Stimulated activated naive CD8-positive, alpha-beta T cell treated with anti-CD3 and anti-CD28 coated beads, Interleukin-15, Interleukin-2, amounts not matched to agents 100 U/mL and 50 U/mL, for 24 hours (primary cell): ENCODE data around the gene SFXN3.
A peak's percentile ranks its signal among the peaks of the same experiment; 100 is the strongest.

ENCODE experiments used
- ATAC-seq: fragments of 150-1000 bp; cut with Tn5 transposase; one replicate; pipeline ENCODE4 v1.10.0; 2021
- DNase-seq: peaks from one replicate; pipeline ENCODE4 v3.0.0; 2021

Gene SFXN3

GRCh38 chr10:101000127-101000914 lies 30.7 kb upstream of the SFXN3 start:
- ATAC-seq (no peak), DNase-seq (no peak)

GRCh38 chr10:101000915-101001658 lies 29.9 kb upstream of the SFXN3 start:
- no peak for DNase-seq
- ATAC-seq = no peak

- ATAC-seq = no peak
- DNase-seq = no peak
Observed at GRCh38 chr10:101001659-101002035, 29.4 kb upstream of the SFXN3 start.

DNA sequence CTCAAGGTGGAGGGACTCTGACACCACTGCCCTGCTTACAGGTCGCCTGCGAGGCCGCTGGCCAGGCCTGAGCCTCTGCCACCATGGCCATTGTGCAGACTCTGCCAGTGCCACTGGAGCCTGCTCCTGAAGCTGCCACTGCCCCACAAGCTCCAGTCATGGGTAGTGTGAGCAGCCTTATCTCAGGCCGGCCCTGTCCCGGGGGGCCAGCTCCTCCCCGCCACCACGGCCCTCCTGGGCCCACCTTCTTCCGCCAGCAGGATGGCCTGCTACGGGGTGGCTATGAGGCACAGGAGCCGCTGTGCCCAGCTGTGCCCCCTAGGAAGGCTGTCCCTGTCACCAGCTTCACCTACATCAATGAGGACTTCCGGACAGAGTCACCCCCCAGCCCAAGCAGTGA lies 28.6 kb upstream of the SFXN3 start:
- DNase-seq = no peak

DNA sequence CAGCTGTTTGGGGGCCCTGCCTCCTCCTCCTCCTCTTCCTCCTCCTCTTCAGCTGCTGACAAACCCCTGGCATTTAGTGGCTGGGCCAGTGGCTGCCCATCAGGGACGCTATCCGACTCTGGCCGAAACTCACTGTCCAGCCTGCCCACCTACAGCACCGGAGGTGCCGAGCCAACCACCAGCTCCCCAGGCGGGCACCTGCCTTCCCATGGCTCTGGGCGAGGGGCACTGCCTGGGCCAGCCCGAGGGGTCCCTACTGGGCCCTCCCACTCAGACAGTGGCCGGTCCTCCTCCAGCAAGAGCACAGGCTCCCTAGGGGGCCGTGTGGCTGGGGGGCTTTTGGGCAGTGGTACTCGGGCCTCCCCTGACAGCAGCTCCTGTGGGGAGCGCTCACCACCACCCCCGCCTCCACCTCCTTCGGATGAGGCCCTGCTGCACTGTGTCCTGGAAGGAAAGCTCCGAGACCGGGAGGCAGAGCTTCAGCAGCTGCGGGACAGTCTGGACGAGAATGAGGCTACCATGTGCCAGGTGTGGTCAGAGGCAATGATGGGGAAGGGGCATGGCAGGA lies 27.3 kb upstream of the SFXN3 start:
- DNase-seq = no peak
- no peak for ATAC-seq

More for the DNA sequence above, 28.6 kb upstream of the SFXN3 start:
- ATAC-seq = no peak

- ATAC-seq (no peak), DNase-seq (no peak)
Observed at GRCh38 chr10:101005361-101005760, 25.7 kb upstream of the SFXN3 start.

DNA sequence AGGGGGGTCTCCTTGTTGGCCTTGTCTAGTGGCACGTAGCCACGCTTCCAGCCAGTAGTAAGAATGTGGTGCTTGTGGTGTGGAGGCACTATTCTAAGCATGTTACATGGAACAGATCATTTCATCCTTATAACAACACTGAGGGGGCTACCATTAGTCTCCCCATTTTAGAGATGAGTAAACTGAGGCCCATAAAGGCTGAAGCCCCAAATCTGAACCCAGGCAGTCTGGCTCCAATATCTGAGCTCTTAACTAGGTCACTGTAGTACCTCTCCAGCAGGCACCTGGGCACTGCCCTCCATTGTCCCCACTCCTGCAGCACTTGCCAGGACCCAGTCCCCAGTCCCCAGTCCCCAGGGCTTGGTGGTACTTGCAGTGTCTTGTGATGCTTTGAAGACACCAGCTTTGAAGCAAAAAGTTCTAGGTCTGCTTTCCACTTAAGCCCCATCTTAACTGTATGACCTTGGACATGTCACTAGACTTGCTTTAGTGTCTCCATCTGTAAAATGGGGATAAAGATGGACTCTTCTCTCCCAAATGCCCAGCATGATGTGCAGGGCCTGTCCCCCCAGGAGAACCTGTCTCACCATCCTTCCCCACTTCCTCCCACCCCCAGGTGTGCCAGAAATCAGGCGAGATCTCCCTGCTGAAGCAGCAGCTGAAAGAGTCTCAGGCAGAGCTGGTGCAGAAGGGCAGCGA lies 25.0 kb upstream of the SFXN3 start:
- no peak for DNase-seq

GRCh38 chr10:101006593-101007098 lies 24.4 kb upstream of the SFXN3 start:
- DNase-seq (no peak), ATAC-seq (no peak)

More for the DNA sequence above, 25.0 kb upstream of the SFXN3 start:
- no peak for ATAC-seq

DNA sequence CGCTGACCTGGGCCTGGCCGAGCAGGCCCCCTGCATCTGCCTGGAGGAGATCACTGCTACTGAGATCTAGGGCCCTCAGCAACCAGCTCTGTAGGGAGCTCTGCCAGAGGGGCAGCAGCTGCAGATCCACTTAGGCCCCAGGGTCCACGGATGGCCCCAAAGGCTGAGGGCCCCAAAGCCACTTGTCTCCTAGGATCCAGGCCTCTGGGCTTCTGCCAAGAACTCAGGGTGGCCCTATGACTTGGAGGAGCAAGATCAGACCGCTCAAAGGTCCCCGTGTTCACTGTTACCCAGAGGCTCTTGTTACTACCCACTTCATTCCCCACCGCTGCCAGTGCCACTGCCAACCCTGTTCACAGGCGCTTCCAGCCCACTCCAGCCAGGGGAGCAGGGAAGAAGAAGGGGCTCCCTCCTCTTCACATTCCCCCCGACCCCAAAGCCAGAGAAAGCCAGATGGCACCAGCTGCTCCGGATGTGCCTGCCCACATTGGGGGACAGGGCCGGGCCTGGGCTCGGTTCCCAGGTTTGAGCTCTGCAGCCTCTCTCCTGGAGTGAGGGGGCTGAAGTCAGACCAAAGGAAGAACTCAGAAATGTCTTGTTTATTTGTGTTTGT lies 23.8 kb upstream of the SFXN3 start:
- DNase-seq = no peak
- ATAC-seq = no peak

DNA sequence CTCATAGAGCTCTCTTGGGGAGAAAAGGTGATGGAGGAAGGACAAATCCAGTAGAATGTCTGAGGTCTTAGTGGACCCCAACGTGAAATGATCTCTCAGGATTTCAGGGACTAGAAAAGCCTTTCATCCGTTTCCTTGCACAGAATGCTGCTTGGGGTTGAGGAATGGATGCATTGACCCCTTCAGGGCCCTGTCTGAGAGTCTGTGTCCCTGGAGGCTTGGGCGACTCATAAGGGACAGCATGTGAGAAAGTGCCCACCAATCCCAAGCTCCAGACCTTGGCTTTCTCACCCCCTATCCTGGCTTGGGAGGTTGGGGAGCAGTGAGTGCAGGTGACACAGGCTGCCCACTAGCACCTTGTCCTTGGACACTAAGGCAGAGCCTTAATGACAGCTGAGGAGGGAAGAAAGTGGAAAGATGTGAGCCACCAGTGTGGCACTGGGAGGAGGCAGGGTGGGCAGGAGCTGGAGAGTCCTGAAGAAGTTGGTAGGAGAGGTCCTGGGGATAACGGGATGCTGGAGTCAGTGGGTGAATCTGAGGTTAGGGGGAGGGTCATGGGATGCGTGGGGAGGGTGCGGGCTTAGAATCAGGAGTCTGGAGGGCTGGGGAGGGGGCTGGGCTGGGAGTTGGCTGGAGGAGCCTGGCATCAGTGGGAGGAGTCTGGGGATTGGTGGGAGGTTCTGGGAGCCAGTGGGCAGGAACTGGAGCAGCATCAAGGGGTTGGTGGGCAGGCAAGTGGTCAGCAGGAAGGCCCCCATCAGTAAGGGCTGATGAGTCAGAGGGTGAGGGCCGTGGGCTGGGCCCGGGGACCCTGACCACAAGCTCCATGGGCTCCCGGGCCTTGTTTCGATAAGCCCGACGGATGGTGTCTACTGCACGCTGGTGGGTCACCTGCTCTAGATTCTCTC lies 22.9 kb upstream of the SFXN3 start:
- DNase-seq (no peak), ATAC-seq (no peak)

DNA sequence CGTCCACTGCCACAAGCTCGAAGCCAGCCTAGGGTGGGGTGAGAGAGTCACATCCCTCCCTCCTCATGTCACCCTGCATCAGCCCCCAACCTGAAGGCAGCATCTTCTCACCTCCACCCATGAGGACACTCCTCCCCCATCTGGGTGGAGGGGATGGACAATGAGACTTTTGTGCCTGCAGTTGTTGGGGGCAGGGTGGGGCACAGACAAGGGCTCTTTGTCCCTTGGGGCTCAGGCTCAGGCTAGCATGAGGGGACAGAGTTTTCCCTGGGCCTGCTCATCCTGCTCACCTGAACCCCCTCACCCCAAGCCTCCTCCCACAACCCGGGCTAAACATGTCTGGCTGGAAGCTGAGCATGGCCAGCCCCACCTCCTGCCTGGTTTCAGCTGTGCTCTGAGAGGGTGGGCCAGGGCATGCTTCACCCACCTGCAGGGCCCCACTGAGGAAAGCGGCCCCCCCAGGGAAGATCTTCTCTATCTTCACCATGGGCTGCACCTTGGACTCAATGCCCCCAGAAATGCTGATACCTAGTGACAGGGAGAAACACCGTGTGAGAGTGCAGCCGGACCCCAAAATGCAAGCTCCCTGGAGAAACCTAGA lies 22.1 kb upstream of the SFXN3 start:
- no peak for DNase-seq
- ATAC-seq = no peak

DNA sequence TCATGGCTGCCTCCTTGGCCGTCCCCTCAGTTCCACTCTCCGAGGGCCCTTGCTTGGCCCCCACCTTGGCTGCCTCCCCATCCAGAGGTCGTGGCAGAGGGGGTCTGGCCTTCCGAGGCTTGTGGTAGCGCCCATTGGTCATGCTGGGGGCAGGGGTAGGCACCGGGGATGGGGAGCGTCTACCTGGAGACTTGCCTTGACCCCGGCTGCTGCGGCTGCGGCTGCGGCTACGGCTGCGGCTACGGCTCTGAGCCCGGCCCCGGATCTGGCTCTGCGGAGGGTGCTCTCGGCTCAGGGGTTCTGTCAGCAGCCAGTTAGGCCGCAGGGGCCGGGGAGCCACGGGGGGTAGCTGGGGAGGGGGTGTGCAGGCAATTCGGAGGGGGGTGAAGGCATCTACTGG lies 20.7 kb upstream of the SFXN3 start:
- ATAC-seq (no peak), DNase-seq (no peak)

DNA sequence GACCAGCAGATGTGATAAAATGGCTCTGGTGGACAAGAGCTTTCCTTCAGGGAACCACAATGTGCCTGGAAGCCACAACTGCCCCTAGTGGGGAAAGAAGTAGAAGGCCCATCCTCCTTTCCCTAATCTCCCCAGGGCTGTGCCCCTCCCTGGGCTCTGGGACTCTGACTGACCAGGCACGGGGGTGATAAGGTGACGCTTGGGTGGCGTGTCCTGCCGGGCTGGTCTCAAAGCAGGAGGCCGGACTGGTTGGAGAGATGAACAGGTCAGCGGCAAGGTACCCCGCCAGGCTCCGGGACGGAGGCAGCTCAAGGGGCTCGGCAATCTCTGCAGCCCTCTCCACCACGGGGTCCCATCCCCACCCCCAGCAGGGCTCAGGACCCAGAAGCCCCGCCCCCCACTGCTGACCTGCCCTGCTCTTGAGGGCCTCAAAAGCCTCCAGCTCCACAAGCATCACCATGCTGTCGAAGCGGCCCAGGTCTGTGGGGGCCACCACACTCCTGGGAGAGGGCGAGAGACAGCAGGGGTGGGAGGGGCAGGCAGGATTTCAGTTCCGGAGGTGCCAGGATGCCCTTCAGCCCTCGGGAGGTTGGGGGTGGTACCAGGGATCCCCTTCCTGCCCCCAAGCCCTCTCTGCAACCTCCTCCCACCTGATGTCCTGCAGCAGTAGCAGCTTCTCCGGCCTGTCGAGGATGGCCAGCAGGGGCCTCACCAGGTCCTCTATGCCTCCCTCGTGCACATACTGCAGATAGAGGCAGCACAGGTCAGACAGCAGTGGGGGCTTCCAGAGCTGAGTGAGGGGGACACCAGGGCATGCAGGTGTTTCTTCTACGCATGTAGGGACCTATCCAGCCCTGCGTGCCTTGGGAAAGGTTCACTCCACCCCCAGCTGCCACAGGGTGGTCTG lies 19.3 kb upstream of the SFXN3 start:
- DNase-seq = no peak
- ATAC-seq = no peak

GRCh38 chr10:101012525-101013364 lies 18.3 kb upstream of the SFXN3 start:
- DNase-seq (peak; percentile 88), ATAC-seq (peak; percentile 84)

DNA sequence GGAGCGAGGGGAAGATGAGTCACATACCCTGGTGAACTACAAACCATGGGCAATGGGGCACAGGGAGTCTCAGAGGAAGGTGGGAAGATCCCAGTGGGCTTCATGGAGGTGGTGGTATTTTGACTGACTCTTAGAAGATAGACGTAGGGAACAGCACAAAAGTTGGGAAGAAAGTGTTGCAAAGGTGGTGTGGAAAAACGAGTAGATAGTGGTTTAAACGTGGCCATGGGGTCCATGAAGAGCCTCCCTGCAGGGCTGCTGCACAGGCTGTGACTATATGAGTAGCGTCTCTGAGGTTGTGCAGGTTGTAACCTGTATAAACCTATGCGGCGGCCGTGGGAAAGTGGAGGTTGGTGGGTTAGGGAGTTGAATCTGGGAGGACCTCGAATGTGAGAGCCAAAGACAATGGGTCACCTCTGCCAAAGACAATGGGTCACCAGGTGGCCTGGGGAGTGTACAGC lies 17.6 kb upstream of the SFXN3 start:
- DNase-seq = no peak

DNA sequence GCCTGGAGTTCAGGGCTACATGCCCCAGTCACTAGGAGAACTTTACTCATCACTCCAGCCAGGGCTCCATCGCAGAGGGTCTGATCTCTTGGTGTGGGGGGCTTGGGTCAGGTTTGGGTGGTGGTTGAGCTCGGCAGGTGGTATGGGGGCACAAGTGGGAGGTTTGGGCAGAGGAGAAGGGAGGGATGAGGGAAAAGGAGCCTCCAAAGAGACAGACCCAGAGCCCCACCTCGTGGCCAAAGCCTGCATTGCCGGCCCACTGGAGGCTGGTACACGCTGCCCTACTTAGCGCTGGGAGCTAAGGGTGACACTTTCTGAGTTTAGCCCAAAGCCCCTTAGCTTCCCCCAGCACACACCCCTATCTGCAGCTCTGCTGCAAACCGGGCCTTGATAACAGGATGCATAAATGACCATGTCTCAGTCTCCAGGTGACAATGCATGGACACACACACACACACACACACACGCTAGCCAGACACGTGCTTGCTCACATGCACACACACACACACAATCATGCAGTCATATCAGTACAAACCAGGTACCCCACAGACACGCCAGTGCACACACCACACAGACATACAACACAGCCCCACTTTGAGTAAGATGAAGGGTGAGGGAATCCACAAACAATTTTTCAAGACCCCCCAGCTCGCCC lies 16.7 kb upstream of the SFXN3 start:
- no peak for ATAC-seq

More for the DNA sequence above, 17.6 kb upstream of the SFXN3 start:
- no peak for ATAC-seq

DNA sequence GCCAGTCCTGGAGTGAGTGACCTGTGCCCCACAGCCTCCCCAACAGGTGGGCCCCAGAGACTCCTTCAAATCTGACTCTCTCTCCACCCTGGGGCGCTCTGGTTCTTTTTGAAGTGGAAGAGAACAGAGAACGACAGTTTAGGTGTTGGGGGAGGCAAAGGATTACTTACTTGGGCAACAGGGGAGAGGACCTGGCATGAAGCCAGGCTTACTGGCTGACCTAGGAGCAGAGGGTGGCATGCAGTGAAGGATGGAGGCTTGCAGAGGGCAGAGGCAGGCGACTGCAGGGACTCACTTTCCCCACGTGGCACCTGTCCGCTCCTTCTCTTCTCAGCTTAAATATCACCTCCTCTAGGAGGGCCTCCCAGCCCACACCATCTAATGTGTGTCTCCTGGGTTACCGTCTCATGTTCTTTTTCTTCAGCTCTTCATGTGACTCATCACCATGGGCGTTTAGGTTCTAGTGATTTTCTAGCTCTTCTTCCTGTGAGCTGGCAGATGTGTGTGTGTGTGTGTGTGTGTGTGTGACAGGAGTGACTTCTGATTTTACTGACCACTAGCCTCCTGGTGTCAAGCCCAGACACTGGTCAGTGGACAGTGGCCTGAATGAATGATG lies 16.0 kb upstream of the SFXN3 start:
- DNase-seq (no peak), ATAC-seq (peak; percentile 29)

More for the DNA sequence above, 16.7 kb upstream of the SFXN3 start:
- peak; percentile 89 for DNase-seq
